ENCODE results near the gene C11orf16. TPM values are rescaled to one million over a fixed set of nuclear protein-coding genes. Genes with fewer than 3 reads are reported as not detected.

The C11orf16 gene
- polyA plus RNA-seq, 1 of the 3 experiments (the other 2 are of a cell fraction), result not detected

- TF ChIP-seq SMC3 (IDR thresholded peaks at IDR 0.05; ENCODE audit: low read depth, low read length), result no peak
- TF ChIP-seq ZBTB33 (IDR thresholded peaks at IDR 0.05; ENCODE audit: borderline replicate concordance, low read depth), result no peak
- no peak for TF ChIP-seq CHD2 (IDR thresholded peaks at IDR 0.05; ENCODE audit: low read length, partially characterized antibody)
- TF ChIP-seq RXRA (IDR thresholded peaks at IDR 0.05; ENCODE audit: borderline replicate concordance, low read depth), result no peak
- no peak for TF ChIP-seq MXI1 (IDR thresholded peaks at IDR 0.05; ENCODE audit: low read depth, low read length)
- TF ChIP-seq JUND (IDR thresholded peaks at IDR 0.05), result no peak
- no peak for TF ChIP-seq SIN3A (IDR thresholded peaks at IDR 0.05; ENCODE audit: borderline replicate concordance, low read depth, low read length)
- TF ChIP-seq NFIC (IDR thresholded peaks at IDR 0.05; ENCODE audit: borderline replicate concordance), result no peak
- no peak for TF ChIP-seq IRF3 (IDR thresholded peaks at IDR 0.05; ENCODE audit: low read depth, low read length)
- TF ChIP-seq NRF1 (IDR thresholded peaks at IDR 0.05; ENCODE audit: low read depth, low read length), result no peak
- no peak for TF ChIP-seq TAF1 (IDR thresholded peaks at IDR 0.05; ENCODE audit: borderline replicate concordance, low read depth, low read length)
- no peak for TF ChIP-seq GATA2 (CRISPR knock-in tag; IDR thresholded peaks at IDR 0.05)
- no peak for TF ChIP-seq FOXJ3 (CRISPR knock-in tag; IDR thresholded peaks at IDR 0.05)
- TF ChIP-seq RAD21 (IDR thresholded peaks at IDR 0.05; ENCODE audit: low read length), result no peak
- ChIA-PET CTCF (interaction anchor here (1.5 to 2.1 kb wide), 2 partner anchors 43 to 166 kb away, joined by 4 to 8 read pairs; no protein-coding TSS in a partner anchor), POLR2A (no interaction called here)
- Histone ChIP-seq H3K36me3 (replicated peaks in 1 of 2; ENCODE audit: control insufficient read depth in 1 of 2, insufficient read depth in 2 of 2, low read length in 1 of 2) (peaks cover 3 to 11% of the 10 kb centered on the region in 2 experiments), H3K4me1 (ENCODE audit: control insufficient read depth in 1 of 2, insufficient read depth in 2 of 2, low read depth in 1 of 2, low read length in 1 of 2) (no peaks in the 10 kb centered on the region), H3K9me3 (no peaks in the 10 kb centered on the region), H3K27ac (ENCODE audit: low read depth in 2 of 2, low read length in 1 of 2) (no peak overlapping the region), H2AFZ (ENCODE audit: low read depth) (no peak overlapping the region), H4K20me1 (ENCODE audit: insufficient read depth) (no peaks in the 10 kb centered on the region), H3K4me2 (no peak overlapping the region), H3K79me2 (ENCODE audit: insufficient read depth) (no peaks in the 10 kb centered on the region), H3K9me2 (no peaks in the 10 kb centered on the region), H3K27me3 (ENCODE audit: insufficient read depth) (no peaks in the 10 kb centered on the region), H3K4me3 (ENCODE audit: low read depth in 2 of 2, low read length in 1 of 2) (no peak overlapping the region), H3F3A (replicated peaks; ENCODE audit: insufficient read depth) (no peaks in the 10 kb centered on the region), H3K9ac (no peak overlapping the region)
- no peak for DNase-seq
- whole genome bisulfite sequencing (ENCODE audit: low lambda C conversion rate), result 88% methylated on average over 1 of the region's 1 CpG
Measured at GRCh38 chr11:8971924-8972316, 39.2 kb upstream of the C11orf16 start.

GRCh38 chr11:8971196-8971923 lies 38.6 kb upstream of the C11orf16 start:
- H3K4me1 ChIP-seq (ENCODE audit: control insufficient read depth in 1 of 2, insufficient read depth in 2 of 2, low read depth in 1 of 2, low read length in 1 of 2), result no peaks in the 10 kb centered on the region
- no peak overlapping the region for H3K27ac ChIP-seq (ENCODE audit: low read depth in 2 of 2, low read length in 1 of 2)
- no peaks in the 10 kb centered on the region for H3K9me3 ChIP-seq
- no peaks in the 10 kb centered on the region for H3K27me3 ChIP-seq (ENCODE audit: insufficient read depth)
- POLR2A ChIA-PET, result no interaction called here
- WGBS (ENCODE audit: low lambda C conversion rate), result 76% methylated on average over 2 of the region's 2 CpGs
- DNase-seq, result no peak
- TF ChIP-seq CTCF (IDR thresholded peaks at IDR 0.05) (no peak), RXRA (IDR thresholded peaks at IDR 0.05; ENCODE audit: borderline replicate concordance, low read depth) (no peak), RAD21 (IDR thresholded peaks at IDR 0.05; ENCODE audit: low read length) (no peak)
- H4K20me1 ChIP-seq (ENCODE audit: insufficient read depth), result no peaks in the 10 kb centered on the region
- no peak overlapping the region for H2AFZ ChIP-seq (ENCODE audit: low read depth)
- peaks cover 3 to 11% of the 10 kb centered on the region in 2 experiments for H3K36me3 ChIP-seq (replicated peaks in 1 of 2; ENCODE audit: control insufficient read depth in 1 of 2, insufficient read depth in 2 of 2, low read length in 1 of 2)
- H3F3A ChIP-seq (replicated peaks; ENCODE audit: insufficient read depth), result no peaks in the 10 kb centered on the region
- H3K4me3 ChIP-seq (ENCODE audit: low read depth in 2 of 2, low read length in 1 of 2), result no peak overlapping the region
- CTCF ChIA-PET, result interaction anchor here (1.0 to 2.1 kb wide), 4 partner anchors 12 to 167 kb away, joined by 3 to 8 read pairs (median 4); no protein-coding TSS in a partner anchor
- H3K79me2 ChIP-seq (ENCODE audit: insufficient read depth), result no peaks in the 10 kb centered on the region
- H3K4me2 ChIP-seq, result no peak overlapping the region
- H3K9ac ChIP-seq, result no peak overlapping the region
- H3K9me2 ChIP-seq, result no peaks in the 10 kb centered on the region
